Forelimb muscle (tissue), 1 donor: ENCODE measurements around the gene TAX1BP3. TPM values are rescaled to one million over a fixed set of nuclear protein-coding genes. Genes with fewer than 3 reads are reported as not detected.

Experiments
- DNase-seq: peaks from one replicate; pipeline ENCODE4 v3.0.0-alpha.2; 2013; ENCODE audit warnings: low read depth
- polyA plus RNA-seq: library from polyadenylated mRNA; unstranded; fragments of 120-200 nt; gene quantifications from one replicate; pipeline ENCODE4 v1.2.1, GENCODE V29; 2013; ENCODE audit not compliant: insufficient read length

TAX1BP3 gene
- polyA plus RNA-seq, 1 donor, result 45.4 TPM

GRCh38 chr17:3627769-3628167 is 40.6 kb downstream of the TAX1BP3 start:
- DNase-seq, result no peak

GRCh38 chr17:3626831-3627768 is 41.3 kb downstream of the TAX1BP3 start:
- DNase-seq, result no peak

GRCh38 chr17:3622977-3623594 is 45.3 kb downstream of the TAX1BP3 start:
- no peak for DNase-seq

GRCh38 chr17:3621146-3621720 is 47.1 kb downstream of the TAX1BP3 start:
- no peak for DNase-seq

GRCh38 chr17:3615160-3615870 is 53.1 kb downstream of the TAX1BP3 start:
- no peak for DNase-seq

- DNase-seq, result no peak
Measured at GRCh38 chr17:3613124-3613523, 55.3 kb downstream of the TAX1BP3 start.

Other genes starting within 250 kb of the TAX1BP3 start
- gene OR1E2, start 234.7 kb downstream of the TAX1BP3 start, polyA plus RNA-seq, result not detected
- 0.46 TPM for gene SPATA22, start 196.8 kb downstream of the TAX1BP3 start, polyA plus RNA-seq
- 2.0 TPM for gene ASPA, start 192.6 kb downstream of the TAX1BP3 start, polyA plus RNA-seq
- 1.2 TPM for gene TRPV3, start 110.8 kb downstream of the TAX1BP3 start, polyA plus RNA-seq
- 5.4 TPM for gene TRPV1, start 59.2 kb downstream of the TAX1BP3 start, polyA plus RNA-seq
- gene SHPK, start 32.3 kb downstream of the TAX1BP3 start, polyA plus RNA-seq, result 6.3 TPM
- gene CTNS, start 31.8 kb downstream of the TAX1BP3 start, polyA plus RNA-seq, result 7.8 TPM
- gene EMC6, start 234 bp upstream of the TAX1BP3 start, polyA plus RNA-seq, result 39.8 TPM
- 26.3 TPM for gene P2RX5, start 27.6 kb upstream of the TAX1BP3 start, polyA plus RNA-seq
- 9.4 TPM for gene HASPIN, start 55.3 kb upstream of the TAX1BP3 start, polyA plus RNA-seq
- gene ITGAE, start 132.6 kb upstream of the TAX1BP3 start, polyA plus RNA-seq, result 32.7 TPM
- 58.2 TPM for gene NCBP3, start 177.7 kb upstream of the TAX1BP3 start, polyA plus RNA-seq
- 8.4 TPM for gene CAMKK1, start 224.5 kb upstream of the TAX1BP3 start, polyA plus RNA-seq
- gene P2RX1, start 247.9 kb upstream of the TAX1BP3 start, polyA plus RNA-seq, result 2.3 TPM